GM18861 (cell line): ENCODE measurements around the gene RAB40C.
A peak's percentile ranks its signal among the peaks of the same experiment; 100 is the strongest.

Experiments used
- ATAC-seq: cut with Tn5 transposase; IDR thresholded peaks from one replicate; pipeline ENCODE4 v1.9.1; 2021; ENCODE audit not compliant: unreplicated experiment

Gene RAB40C

GRCh38 chr16:630249-630814 is 40.5 kb downstream of the RAB40C start:
- no peak for ATAC-seq

DNA sequence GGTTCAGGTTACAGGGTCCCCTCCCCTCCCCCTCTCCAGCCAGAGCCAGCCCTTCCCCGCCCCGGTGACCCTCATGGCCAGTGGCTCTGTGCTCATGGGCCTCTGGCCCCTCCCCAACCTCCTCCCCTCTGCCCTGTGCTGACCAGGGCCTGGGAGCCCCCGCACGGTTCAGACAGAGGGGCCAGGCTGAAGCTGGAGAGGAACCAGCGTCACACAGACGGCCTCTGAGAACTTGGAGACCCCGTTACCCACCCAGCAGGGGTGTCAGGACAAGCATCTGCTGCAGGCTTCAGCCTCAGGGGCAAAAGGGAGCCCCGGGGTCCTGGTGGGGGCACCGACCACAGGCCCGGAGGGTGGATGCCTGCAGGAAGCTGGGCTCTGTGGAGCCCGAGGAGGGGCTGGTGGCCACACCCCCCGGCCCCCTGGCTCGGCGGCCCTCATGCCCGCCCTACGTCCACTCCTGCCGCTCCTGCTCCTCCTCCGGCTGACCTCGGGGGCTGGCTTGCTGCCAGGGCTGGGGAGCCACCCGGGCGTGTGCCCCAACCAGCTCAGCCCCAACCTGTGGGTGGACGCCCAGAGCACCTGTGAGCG is 41.0 kb downstream of the RAB40C start, which contains the start of gene WFIKKN1:
WFIKKN1 (plus strand) TSS at position 171 of the 591 bp plus-strand sequence; CDS start at position 440, 269 bp downstream.
- ATAC-seq, result no peak

DNA sequence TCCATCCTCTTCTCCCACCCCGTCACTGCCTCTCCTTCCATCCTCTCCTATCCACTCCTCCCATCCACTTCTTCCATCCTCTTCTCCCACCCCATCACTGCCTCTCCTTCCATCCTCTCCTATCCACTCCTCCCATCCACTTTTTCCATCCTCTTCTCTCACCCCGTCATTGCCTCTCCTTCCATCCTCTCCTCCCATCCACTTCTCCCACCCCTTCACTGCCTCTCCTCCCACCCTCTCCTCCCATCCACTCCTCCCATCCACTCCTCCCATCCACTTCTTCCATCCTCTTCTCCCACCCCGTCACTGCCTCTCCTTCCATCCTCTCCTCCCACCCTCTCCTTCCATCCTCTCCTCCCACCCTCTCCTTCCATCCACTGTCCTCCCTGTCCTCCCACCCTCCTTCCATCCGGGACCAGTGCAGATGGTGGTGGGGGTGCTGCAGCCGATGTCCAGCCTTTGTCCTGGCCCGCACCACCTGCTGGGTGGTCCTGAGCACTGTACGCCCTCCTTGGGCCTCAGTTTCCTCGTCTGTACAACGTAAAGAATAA is 42.0 kb downstream of the RAB40C start:
- no peak for ATAC-seq

DNA sequence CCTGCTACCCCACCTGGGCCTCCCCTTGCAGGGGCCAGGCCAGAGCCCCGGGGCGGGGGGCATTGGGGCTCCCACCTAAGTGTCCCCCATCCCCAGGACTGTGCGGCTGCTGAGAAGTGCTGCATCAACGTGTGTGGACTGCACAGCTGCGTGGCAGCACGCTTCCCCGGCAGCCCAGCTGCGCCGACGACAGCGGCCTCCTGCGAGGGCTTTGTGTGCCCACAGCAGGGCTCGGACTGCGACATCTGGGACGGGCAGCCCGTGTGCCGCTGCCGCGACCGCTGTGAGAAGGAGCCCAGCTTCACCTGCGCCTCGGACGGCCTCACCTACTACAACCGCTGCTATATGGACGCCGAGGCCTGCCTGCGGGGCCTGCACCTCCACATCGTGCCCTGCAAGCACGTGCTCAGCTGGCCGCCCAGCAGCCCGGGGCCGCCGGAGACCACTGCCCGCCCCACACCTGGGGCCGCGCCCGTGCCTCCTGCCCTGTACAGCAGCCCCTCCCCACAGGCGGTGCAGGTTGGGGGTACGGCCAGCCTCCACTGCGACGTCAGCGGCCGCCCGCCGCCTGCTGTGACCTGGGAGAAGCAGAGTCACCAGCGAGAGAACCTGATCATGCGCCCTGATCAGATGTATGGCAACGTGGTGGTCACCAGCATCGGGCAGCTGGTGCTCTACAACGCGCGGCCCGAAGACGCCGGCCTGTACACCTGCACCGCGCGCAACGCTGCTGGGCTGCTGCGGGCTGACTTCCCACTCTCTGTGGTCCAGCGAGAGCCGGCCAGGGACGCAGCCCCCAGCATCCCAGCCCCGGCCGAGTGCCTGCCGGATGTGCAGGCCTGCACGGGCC is 42.8 kb downstream of the RAB40C start:
- ATAC-seq, result no peak

- ATAC-seq, result no peak
These were observed 43.6 kb downstream of the RAB40C start for GRCh38 chr16:633336-634050.

GRCh38 chr16:634051-634670 is 44.3 kb downstream of the RAB40C start:
- ATAC-seq, result no peak

DNA sequence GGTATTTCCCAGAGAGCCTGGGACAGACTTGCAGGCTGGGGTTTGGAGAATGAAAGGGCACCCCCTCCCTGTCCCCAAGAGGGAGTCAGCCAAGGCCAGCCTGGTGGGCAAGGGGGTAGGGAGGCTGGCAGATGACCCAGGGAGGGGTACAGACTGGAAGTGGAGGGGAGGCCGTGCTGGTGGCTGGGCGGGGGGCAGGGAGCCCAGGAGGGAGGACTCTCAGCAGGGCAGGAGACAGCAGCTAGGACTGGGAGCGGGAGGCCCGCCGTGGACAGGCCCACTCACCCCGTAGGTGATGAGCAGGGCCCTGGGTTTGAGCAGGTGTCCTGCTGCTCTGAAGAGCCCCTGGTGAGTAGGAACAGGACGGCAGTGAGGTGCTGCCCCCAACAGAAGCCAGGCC is 45.1 kb downstream of the RAB40C start:
- ATAC-seq, result no peak

- ATAC-seq, result peak; percentile 1
These were observed 45.8 kb downstream of the RAB40C start for GRCh38 chr16:635573-636205.

DNA sequence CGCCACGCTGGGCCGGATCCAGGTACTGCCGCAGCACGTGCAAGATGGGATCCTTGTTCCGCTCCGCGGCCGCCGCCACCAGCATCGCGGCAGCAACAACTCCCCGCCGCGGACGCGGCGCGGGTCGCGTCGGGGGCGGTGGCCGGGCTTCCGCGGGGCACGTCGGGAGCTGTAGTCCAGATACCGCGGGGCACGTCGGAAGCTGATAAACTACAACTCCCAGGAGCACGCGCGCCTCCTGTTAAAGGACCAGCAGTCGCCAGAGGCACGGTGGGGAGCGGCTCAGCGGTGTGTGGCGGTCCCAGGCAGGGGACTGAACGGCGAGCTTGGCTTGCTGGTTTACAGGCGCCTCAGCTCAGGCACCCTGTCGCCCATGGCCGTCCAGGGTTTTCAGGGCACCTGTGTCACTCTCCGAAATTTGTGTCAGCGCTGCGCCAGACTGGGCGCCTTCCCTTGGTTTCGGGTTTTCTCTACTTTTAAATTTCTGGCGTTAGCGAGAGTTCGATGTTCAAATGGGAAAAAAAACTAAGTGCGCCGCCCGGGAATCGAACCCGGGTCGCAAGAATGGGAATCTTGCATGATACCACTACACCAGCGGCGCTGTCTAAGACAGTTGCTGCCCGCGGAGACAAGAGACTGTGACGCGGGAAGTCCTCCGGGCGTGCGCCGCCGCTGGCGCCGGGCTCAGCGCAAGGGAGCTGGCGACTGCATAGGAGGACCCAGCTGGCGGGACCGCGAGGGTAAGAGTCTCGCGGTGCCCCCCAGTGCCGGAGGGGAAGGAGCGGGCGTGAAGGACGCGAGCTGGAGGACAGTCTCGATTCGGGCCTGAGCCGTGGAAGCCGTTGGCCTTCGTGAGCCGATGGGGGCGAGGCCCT is 46.6 kb downstream of the RAB40C start, which contains the start of gene METTL26:
METTL26 (minus strand) TSS at position 100 of the 875 bp plus-strand sequence; CDS start at position 85, 15 bp downstream.
- peak; percentile 60 for ATAC-seq

- no peak for ATAC-seq
These were observed 47.5 kb downstream of the RAB40C start for GRCh38 chr16:637081-638018.

GRCh38 chr16:638034-638543 is 48.2 kb downstream of the RAB40C start:
- no peak for ATAC-seq

GRCh38 chr16:638836-639235 is 49.0 kb downstream of the RAB40C start:
- no peak for ATAC-seq

GRCh38 chr16:640614-641013 is 50.7 kb downstream of the RAB40C start:
- ATAC-seq, result no peak

GRCh38 chr16:641326-642188 is 51.7 kb downstream of the RAB40C start, which contains the start of gene MCRIP2:
TSS of gene MCRIP2 (plus strand) at chr16:641828. CDS start at chr16:641992, 164 bp downstream.
- ATAC-seq, result peak; percentile 52

- ATAC-seq, result peak; percentile 21
These were observed 52.6 kb downstream of the RAB40C start for GRCh38 chr16:642189-643049.

DNA sequence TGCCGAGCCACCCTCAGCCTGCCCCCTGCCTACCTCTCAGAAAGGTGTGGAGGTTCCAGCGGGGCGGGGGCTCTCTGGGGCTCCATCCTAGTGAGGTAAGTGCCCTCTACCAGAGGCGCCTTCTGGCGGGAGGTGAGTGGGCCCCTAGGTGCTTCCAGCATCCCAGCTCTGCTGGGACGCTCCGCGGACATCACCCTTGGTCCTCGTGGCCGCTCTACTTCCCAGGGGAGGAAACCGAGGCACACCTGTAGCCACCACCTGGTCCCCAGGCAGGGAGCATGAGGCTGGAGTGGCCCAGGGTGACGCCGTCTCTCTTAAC is 53.1 kb downstream of the RAB40C start:
- no peak for ATAC-seq
